Activated naive CD4-positive, alpha-beta T cell treated with anti-CD3 and anti-CD28 coated beads, Interleukin-2, amount 10 ng/mL, durations not matched to agents 7 days and 5 days (primary cell): ENCODE results near the gene OR51E2.
"Not testable (repeated sequence)": the region's sequence is repeated elsewhere in the genome, so short reads cannot be mapped to it uniquely, and the experiment has no call there.

Experiments used
- CTCF ChIA-PET: fragments of 350-600 bp; sonication (Branson Sonifier 250); formaldehyde crosslinking; loops from one replicate; lab custom pipeline; 2021; ENCODE audit warnings: antibody characterized with exemption; lab: Charles Lee
- DNase-seq: peaks from one replicate; pipeline ENCODE4 v3.0.0-alpha.2; 2020
- H3K27ac Mint-ChIP-seq: one replicate; pipeline ENCODE4 v1.8.0; 2021; ENCODE audit warnings: mild to moderate bottlenecking, moderate library complexity, mixed read lengths
- H3K27me3 Mint-ChIP-seq: one replicate; pipeline ENCODE4 v1.8.0; 2021; ENCODE audit warnings: mild to moderate bottlenecking, mixed read lengths
- H3K36me3 Mint-ChIP-seq: one replicate; pipeline ENCODE4 v1.8.0; 2021; ENCODE audit warnings: mixed read lengths
- H3K4me1 Mint-ChIP-seq: one replicate; pipeline ENCODE4 v1.8.0; 2021; ENCODE audit warnings: mixed read lengths
- H3K4me3 Mint-ChIP-seq: one replicate; pipeline ENCODE4 v1.8.0; 2021; ENCODE audit warnings: mild to moderate bottlenecking, moderate library complexity, mixed read lengths
- H3K9me3 Mint-ChIP-seq: one replicate; pipeline ENCODE4 v1.8.0; 2021; ENCODE audit warnings: mixed read lengths

OR51E2 gene

GRCh38 chr11:4697585-4697984 lies at the start of gene OR51E2:
TSS of gene OR51E2 (minus strand) at chr11:4697853. CDS start at chr11:4682711, 15,142 bp downstream.
- Mint-ChIP-seq H3K27ac (no peak within 1 kb of the TSS), H3K27me3 (no peaks in the 10 kb centered on the region), H3K36me3 (no peaks in the 10 kb centered on the region), H3K4me1 (no peaks in the 10 kb centered on the region), H3K9me3 (no peaks in the 10 kb centered on the region), H3K4me3 (no peak within 1 kb of the TSS)
- DNase-seq, result no peak
- CTCF ChIA-PET, result no interaction called here

GRCh38 chr11:4740735-4741134 lies 43.1 kb upstream of the OR51E2 start:
- no peaks in the 10 kb centered on the region for H3K9me3 Mint-ChIP-seq
- H3K27me3 Mint-ChIP-seq, result no peaks in the 10 kb centered on the region
- CTCF ChIA-PET, result no interaction called here
- no peak overlapping the region for H3K27ac Mint-ChIP-seq
- H3K36me3 Mint-ChIP-seq, result no peaks in the 10 kb centered on the region
- H3K4me1 Mint-ChIP-seq, result no peaks in the 10 kb centered on the region
- no peak overlapping the region for H3K4me3 Mint-ChIP-seq
- no peak for DNase-seq

GRCh38 chr11:4727171-4727570 lies 29.5 kb upstream of the OR51E2 start:
- CTCF ChIA-PET, result no interaction called here
- no peaks in the 10 kb centered on the region for H3K9me3 Mint-ChIP-seq
- no peaks in the 10 kb centered on the region for H3K4me1 Mint-ChIP-seq

GRCh38 chr11:4722616-4723534 lies 25.2 kb upstream of the OR51E2 start:
- CTCF ChIA-PET, H3K27ac Mint-ChIP-seq, H3K27me3 Mint-ChIP-seq, H3K36me3 Mint-ChIP-seq, H3K9me3 Mint-ChIP-seq, H3K4me3 Mint-ChIP-seq, DNase-seq, H3K4me1 Mint-ChIP-seq: not testable (repeated sequence)

More at GRCh38 chr11:4727171-4727570, 29.5 kb upstream of the OR51E2 start:
- H3K36me3 Mint-ChIP-seq, result no peaks in the 10 kb centered on the region
- no peak for DNase-seq
- no peak overlapping the region for H3K4me3 Mint-ChIP-seq
- H3K27ac Mint-ChIP-seq, result no peak overlapping the region
- H3K27me3 Mint-ChIP-seq, result no peaks in the 10 kb centered on the region

GRCh38 chr11:4714300-4714699 lies 16.6 kb upstream of the OR51E2 start:
- CTCF ChIA-PET, result no interaction called here
- Mint-ChIP-seq H3K4me1 (no peaks in the 10 kb centered on the region), H3K27me3 (no peaks in the 10 kb centered on the region), H3K9me3 (no peaks in the 10 kb centered on the region), H3K4me3 (no peak overlapping the region), H3K36me3 (no peaks in the 10 kb centered on the region), H3K27ac (no peak overlapping the region)
- DNase-seq, result no peak

- Mint-ChIP-seq H3K4me3 (no peak overlapping the region), H3K9me3 (no peaks in the 10 kb centered on the region), H3K27me3 (no peaks in the 10 kb centered on the region), H3K4me1 (no peaks in the 10 kb centered on the region), H3K27ac (no peak overlapping the region), H3K36me3 (no peaks in the 10 kb centered on the region)
- DNase-seq, result no peak
- CTCF ChIA-PET, result no interaction called here
Observed at GRCh38 chr11:4713241-4713640, 15.6 kb upstream of the OR51E2 start.

GRCh38 chr11:4704790-4705334 lies 7.2 kb upstream of the OR51E2 start:
- H3K4me1 Mint-ChIP-seq, result no peaks in the 10 kb centered on the region
- no peak overlapping the region for H3K27ac Mint-ChIP-seq
- H3K27me3 Mint-ChIP-seq, result no peaks in the 10 kb centered on the region
- no peak overlapping the region for H3K4me3 Mint-ChIP-seq
- DNase-seq, result no peak
- no peaks in the 10 kb centered on the region for H3K36me3 Mint-ChIP-seq
- CTCF ChIA-PET, result no interaction called here
- H3K9me3 Mint-ChIP-seq, result no peaks in the 10 kb centered on the region

GRCh38 chr11:4704054-4704789 lies 6.6 kb upstream of the OR51E2 start, which contains the start of gene MMP26:
TSS of gene MMP26 (plus strand) at chr11:4704784.
- H3K27ac Mint-ChIP-seq, result no peak within 1 kb of the TSS
- H3K4me3 Mint-ChIP-seq, result no peak within 1 kb of the TSS
- H3K4me1 Mint-ChIP-seq, result no peaks in the 10 kb centered on the region
- H3K36me3 Mint-ChIP-seq, result no peaks in the 10 kb centered on the region
- CTCF ChIA-PET, result no interaction called here
- no peaks in the 10 kb centered on the region for H3K9me3 Mint-ChIP-seq
- DNase-seq, result no peak
- no peaks in the 10 kb centered on the region for H3K27me3 Mint-ChIP-seq

- CTCF ChIA-PET, result no interaction called here
- no peak overlapping the region for H3K27ac Mint-ChIP-seq
- H3K27me3 Mint-ChIP-seq, result no peaks in the 10 kb centered on the region
- no peak for DNase-seq
- H3K9me3 Mint-ChIP-seq, result no peaks in the 10 kb centered on the region
- H3K36me3 Mint-ChIP-seq, result no peaks in the 10 kb centered on the region
- H3K4me3 Mint-ChIP-seq, result no peak overlapping the region
- H3K4me1 Mint-ChIP-seq, result no peaks in the 10 kb centered on the region
Observed at GRCh38 chr11:4700436-4700820, 2.8 kb upstream of the OR51E2 start.

GRCh38 chr11:4699697-4700435 lies 2.2 kb upstream of the OR51E2 start:
- no peaks in the 10 kb centered on the region for H3K27me3 Mint-ChIP-seq
- H3K9me3 Mint-ChIP-seq, result no peaks in the 10 kb centered on the region
- H3K27ac Mint-ChIP-seq, result no peak overlapping the region
- DNase-seq, result no peak
- H3K4me3 Mint-ChIP-seq, result no peak overlapping the region
- H3K36me3 Mint-ChIP-seq, result no peaks in the 10 kb centered on the region
- CTCF ChIA-PET, result no interaction called here
- no peaks in the 10 kb centered on the region for H3K4me1 Mint-ChIP-seq

GRCh38 chr11:4695442-4695841 lies 2.2 kb downstream of the OR51E2 start:
- Mint-ChIP-seq H3K4me1 (no peaks in the 10 kb centered on the region), H3K27me3 (no peaks in the 10 kb centered on the region), H3K27ac (no peak overlapping the region), H3K4me3 (no peak overlapping the region), H3K9me3 (no peaks in the 10 kb centered on the region), H3K36me3 (no peaks in the 10 kb centered on the region)
- CTCF ChIA-PET, result no interaction called here
- DNase-seq, result no peak

GRCh38 chr11:4684631-4685285 lies 12.9 kb downstream of the OR51E2 start:
- H3K4me3 Mint-ChIP-seq, result no peak overlapping the region
- no peaks in the 10 kb centered on the region for H3K4me1 Mint-ChIP-seq
- no peak for DNase-seq
- no peak overlapping the region for H3K27ac Mint-ChIP-seq
- H3K9me3 Mint-ChIP-seq, result no peaks in the 10 kb centered on the region
- CTCF ChIA-PET, result no interaction called here
- H3K36me3 Mint-ChIP-seq, result no peaks in the 10 kb centered on the region
- H3K27me3 Mint-ChIP-seq, result no peaks in the 10 kb centered on the region

- H3K36me3 Mint-ChIP-seq, result no peaks in the 10 kb centered on the region
- no peak for DNase-seq
Observed at GRCh38 chr11:4682623-4683419, 14.8 kb downstream of the OR51E2 start.

More at GRCh38 chr11:4682623-4683419, 14.8 kb downstream of the OR51E2 start:
- no peaks in the 10 kb centered on the region for H3K27me3 Mint-ChIP-seq
- H3K4me3 Mint-ChIP-seq, result no peak overlapping the region
- CTCF ChIA-PET, result no interaction called here
- H3K9me3 Mint-ChIP-seq, result no peaks in the 10 kb centered on the region
- H3K4me1 Mint-ChIP-seq, result no peaks in the 10 kb centered on the region
- H3K27ac Mint-ChIP-seq, result no peak overlapping the region
